Kidney (tissue), 14 donors: ENCODE results near the gene NFATC4. TPM values are rescaled to one million over a fixed set of nuclear protein-coding genes. Genes with fewer than 3 reads are reported as not detected.

ENCODE experiments used
- DNase-seq, 5 donors: peaks; one replicate each; pipeline ENCODE4 v3.0.0-alpha.2; 2013 to 2020
- FAIRE-seq: peaks from 2 replicates; lab custom pipeline; 2012; peaks lifted over from hg19 to GRCh38; lab: Jason Lieb, UNC
- H3K27ac ChIP-seq, 2 donors: one replicate each; pipeline ENCODE4 v1.7.0; 2013; ENCODE audit warnings: low read depth in 2 of 2, low read length in 2 of 2, inconsistent platforms in 1 of 2
- H3K27me3 ChIP-seq: one replicate; pipeline ENCODE4 v1.7.1; 2013; ENCODE audit warnings: low read length, inconsistent platforms; ENCODE audit not compliant: control insufficient read depth, insufficient read depth
- H3K36me3 ChIP-seq, 3 donors: one replicate each; pipeline versions ENCODE4 v1.7.0 to v1.7.1; 2013; ENCODE audit warnings: low read length in 3 of 3, control low read depth in 1 of 3, inconsistent platforms in 1 of 3; ENCODE audit not compliant: insufficient read depth in 3 of 3, control insufficient read depth in 2 of 3
- H3K4me1 ChIP-seq, 3 donors: one replicate each; pipeline versions ENCODE4 v1.7.0 to v1.7.1; 2013; ENCODE audit warnings: low read length in 3 of 3, inconsistent platforms in 1 of 3, low read depth in 1 of 3; ENCODE audit not compliant: control insufficient read depth in 2 of 3, insufficient read depth in 2 of 3
- H3K4me3 ChIP-seq, 3 donors: one replicate each; pipeline versions ENCODE4 v1.7.0 to v1.8.1; 2013; ENCODE audit warnings: low read length in 3 of 3, control low read depth in 1 of 3, inconsistent platforms in 1 of 3
- H3K9ac ChIP-seq, 3 donors: one replicate each; pipeline versions ENCODE4 v1.7.0 to v1.7.1; 2013; ENCODE audit warnings: low read length in 3 of 3, control low read depth in 1 of 3, inconsistent platforms in 1 of 3
- H3K9me3 ChIP-seq, 3 donors: one replicate each; pipeline versions ENCODE4 v1.7.0 to v1.7.1; 2013; ENCODE audit warnings: low read length in 3 of 3, control low read depth in 1 of 3, inconsistent platforms in 1 of 3; ENCODE audit not compliant: control insufficient read depth in 2 of 3, insufficient read depth in 1 of 3
- intact Hi-C: fragments of 100-400 bp; cut with DNase I; formaldehyde crosslinking; loops from one replicate; pipeline ENCODE4 v1.11.1; 2022
- polyA plus RNA-seq: library from polyadenylated mRNA; stranded (reverse); fragments of 350-450 nt; fragmentation: Illumina TruSeq; extraction: RNeasy Lipid Tissue Mini Kit (QIAGEN cat#74804); gene quantifications from one replicate; pipeline ENCODE4 v1.2.3, GENCODE V29; 2014; ENCODE audit warnings: low read depth, low replicate concordance; ENCODE audit not compliant: insufficient read depth
- total RNA-seq: library from RNA; stranded (reverse); fragmentation: NEBNext Ultra II Directional; extraction: Animal tissue kit (Norgen Biotek cat#: 25700); gene quantifications from one replicate; pipeline ENCODE4 v1.2.1, GENCODE V29; 2021
- TF ChIP-seq, protein P1 (sequence below): IDR thresholded peaks from 3 replicates; pipeline ENCODE4 v1.5.1; 2012; ENCODE audit warnings: mild to moderate bottlenecking, moderate library complexity, borderline replicate concordance; ENCODE audit not compliant: insufficient read depth; ENCODE audit errors: extremely low read depth
- donor health status: control.
- donor health status: control.
- donor health status: control.
- donor health status: control.
- donor health status: control.
- donor health status: DM: yes; HTN: yes; CAD: no.
- donor health status: Normal renal cell carcinoma (clear cell type).

NFATC4 gene
- total and polyA plus RNA-seq, 2 donors from 2014 or later: 38.9 to 45.3 TPM

GRCh38 chr14:24332268-24332993 is 35.6 kb upstream of the NFATC4 start:
- peak; percentile 85 to 88 (median 87) for DNase-seq
- intact Hi-C loops: no loop called here
- peaks cover 0 to 11% (median 10%) of the 10 kb centered on the region in 3 donors for H3K4me1 ChIP-seq
- TF ChIP-seq, protein P1, sequence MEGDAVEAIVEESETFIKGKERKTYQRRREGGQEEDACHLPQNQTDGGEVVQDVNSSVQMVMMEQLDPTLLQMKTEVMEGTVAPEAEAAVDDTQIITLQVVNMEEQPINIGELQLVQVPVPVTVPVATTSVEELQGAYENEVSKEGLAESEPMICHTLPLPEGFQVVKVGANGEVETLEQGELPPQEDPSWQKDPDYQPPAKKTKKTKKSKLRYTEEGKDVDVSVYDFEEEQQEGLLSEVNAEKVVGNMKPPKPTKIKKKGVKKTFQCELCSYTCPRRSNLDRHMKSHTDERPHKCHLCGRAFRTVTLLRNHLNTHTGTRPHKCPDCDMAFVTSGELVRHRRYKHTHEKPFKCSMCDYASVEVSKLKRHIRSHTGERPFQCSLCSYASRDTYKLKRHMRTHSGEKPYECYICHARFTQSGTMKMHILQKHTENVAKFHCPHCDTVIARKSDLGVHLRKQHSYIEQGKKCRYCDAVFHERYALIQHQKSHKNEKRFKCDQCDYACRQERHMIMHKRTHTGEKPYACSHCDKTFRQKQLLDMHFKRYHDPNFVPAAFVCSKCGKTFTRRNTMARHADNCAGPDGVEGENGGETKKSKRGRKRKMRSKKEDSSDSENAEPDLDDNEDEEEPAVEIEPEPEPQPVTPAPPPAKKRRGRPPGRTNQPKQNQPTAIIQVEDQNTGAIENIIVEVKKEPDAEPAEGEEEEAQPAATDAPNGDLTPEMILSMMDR: peak; percentile 79
- peak overlapping the region in 2 of 3 donors; percentile 30 to 56 for H3K4me3 ChIP-seq
- H3K27ac ChIP-seq: no peak overlapping the region
- FAIRE-seq: no peak
- no peaks in the 10 kb centered on the region for H3K9me3 ChIP-seq
- H3K9ac ChIP-seq: no peak overlapping the region
- H3K36me3 ChIP-seq: no peaks in the 10 kb centered on the region
- peaks cover 14% of the 10 kb centered on the region for H3K27me3 ChIP-seq

DNA sequence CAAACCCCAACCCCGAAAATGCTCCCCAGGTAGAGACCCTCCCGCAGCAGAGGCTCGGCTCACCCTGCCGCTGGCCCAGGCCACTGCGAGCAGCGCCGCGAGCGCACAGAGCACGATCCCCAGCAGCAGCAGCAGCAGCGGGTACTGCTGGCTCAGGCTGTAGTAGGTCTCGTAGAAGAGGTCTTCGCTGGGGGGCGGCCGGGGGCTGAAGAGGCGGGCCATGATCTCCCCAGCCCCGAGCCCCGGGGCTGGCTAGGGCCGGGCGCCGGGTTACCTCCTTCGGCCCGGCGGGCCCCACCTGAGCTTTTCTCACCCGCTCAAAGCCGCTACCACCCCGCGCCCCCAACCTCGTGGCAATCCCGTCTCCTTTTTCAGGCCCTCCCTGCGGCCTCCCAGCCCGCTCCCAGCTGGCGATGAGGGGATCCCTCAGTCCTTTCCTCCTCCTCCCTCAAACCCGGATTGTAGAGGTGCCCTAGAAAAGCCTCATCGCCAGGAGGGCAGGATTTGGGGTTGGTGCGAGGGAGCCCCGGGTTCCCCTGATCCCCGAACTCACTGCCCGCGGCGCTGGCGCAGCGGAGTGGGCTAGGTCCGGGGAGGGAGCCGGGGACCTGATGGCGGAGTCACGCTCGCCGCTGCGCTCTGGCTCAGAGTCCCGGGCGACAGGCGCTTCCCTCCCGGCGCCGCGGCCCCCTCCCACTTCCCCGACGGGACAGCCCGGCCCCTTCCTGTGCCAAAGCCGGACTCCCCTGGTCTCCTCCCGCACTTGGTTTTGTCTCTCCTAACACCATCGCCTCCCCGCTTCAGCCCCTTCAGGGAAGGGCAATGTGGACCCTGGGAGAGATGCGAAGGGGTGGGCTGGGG is 33.3 kb upstream of the NFATC4 start, which contains the start of gene ADCY4:
TSS of gene ADCY4 (minus strand) at position 641 of the 861 bp plus-strand sequence. CDS start at position 222, 419 bp downstream.
- FAIRE-seq (no peak), DNase-seq (peak; percentile 43 to 88 (median 69))
- peak within 1 kb of the TSS; percentile 48 to 76 for H3K27ac ChIP-seq
- peaks cover 0 to 19% (median 10%) of the 10 kb centered on the region in 3 donors for H3K4me1 ChIP-seq
- peak within 1 kb of the TSS; percentile 46 to 51 (median 50) for H3K4me3 ChIP-seq
- H3K9me3 ChIP-seq: no peaks in the 10 kb centered on the region
- H3K27me3 ChIP-seq: peaks cover 14% of the 10 kb centered on the region
- no peaks in the 10 kb centered on the region for H3K36me3 ChIP-seq
- H3K9ac ChIP-seq: peak within 1 kb of the TSS in 2 of 3 donors; percentile 29 to 55
- TF ChIP-seq, protein P1: no peak
- intact Hi-C loops: loop anchor here (5.0 kb wide), 1 partner anchor 103 kb away; no protein-coding TSS in a partner anchor

- Histone ChIP-seq H3K36me3 (no peaks in the 10 kb centered on the region), H3K9ac (no peak overlapping the region), H3K4me3 (peak overlapping the region in 1 of 3 donors; percentile 50), H3K4me1 (peaks cover 0 to 20% (median 10%) of the 10 kb centered on the region in 3 donors), H3K9me3 (no peaks in the 10 kb centered on the region), H3K27me3 (peaks cover 14% of the 10 kb centered on the region), H3K27ac (no peak overlapping the region)
- DNase-seq: peak in 4 of 5 donors; percentile 62 to 75 (median 72)
- FAIRE-seq: no peak
- TF ChIP-seq, protein P1: no peak
- intact Hi-C loops: loop anchor here (5.0 kb wide), 1 partner anchor 102 kb away; no protein-coding TSS in a partner anchor
Measured at GRCh38 chr14:24335461-24336171, 32.4 kb upstream of the NFATC4 start.
